ENCODE data around the gene TMEM131.

GRCh38 chr2:97808816-97809215, 186.9 kb downstream of the TMEM131 start:
- TF ChIP-seq POLR2A (IDR thresholded peaks at IDR 0.05) (no peak), CTCF (IDR thresholded peaks at IDR 0.05) (no peak)
